Stimulated activated CD4-positive, alpha-beta T cell treated with anti-CD3 and anti-CD28 coated beads, Interleukin-15, amount 100 ng/mL, for 24 hours (primary cell): Measurements from ENCODE around the gene NFIX.

ENCODE experiments used
- DNase-seq: peaks from one replicate; pipeline ENCODE4 v3.0.0-alpha.2; 2020

NFIX gene

GRCh38 chr19:13078897-13079541 is 83.7 kb downstream of the NFIX start:
- DNase-seq = no peak

DNA sequence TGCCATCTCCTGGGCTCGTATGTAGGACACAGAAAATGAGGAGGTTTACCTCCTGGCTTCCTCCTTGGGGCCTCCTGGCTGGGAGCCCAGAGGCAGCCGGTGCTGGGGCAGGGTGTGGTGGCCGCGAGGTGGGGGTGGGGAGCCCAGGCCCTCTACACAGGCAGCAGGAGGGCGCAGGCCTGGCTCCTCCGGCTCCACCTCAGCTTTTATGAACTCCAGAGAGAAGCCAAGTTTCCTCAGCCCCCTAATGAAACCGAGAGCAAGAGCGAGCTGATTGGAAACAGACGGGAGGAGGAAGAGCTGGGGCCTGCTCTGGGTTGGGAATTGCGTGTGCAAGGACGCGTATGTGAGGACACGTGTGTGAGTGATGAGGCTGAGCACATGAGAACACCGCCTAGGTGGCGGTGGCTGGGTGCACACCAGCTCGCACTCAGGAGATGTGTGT is 84.3 kb downstream of the NFIX start:
- DNase-seq = no peak

DNA sequence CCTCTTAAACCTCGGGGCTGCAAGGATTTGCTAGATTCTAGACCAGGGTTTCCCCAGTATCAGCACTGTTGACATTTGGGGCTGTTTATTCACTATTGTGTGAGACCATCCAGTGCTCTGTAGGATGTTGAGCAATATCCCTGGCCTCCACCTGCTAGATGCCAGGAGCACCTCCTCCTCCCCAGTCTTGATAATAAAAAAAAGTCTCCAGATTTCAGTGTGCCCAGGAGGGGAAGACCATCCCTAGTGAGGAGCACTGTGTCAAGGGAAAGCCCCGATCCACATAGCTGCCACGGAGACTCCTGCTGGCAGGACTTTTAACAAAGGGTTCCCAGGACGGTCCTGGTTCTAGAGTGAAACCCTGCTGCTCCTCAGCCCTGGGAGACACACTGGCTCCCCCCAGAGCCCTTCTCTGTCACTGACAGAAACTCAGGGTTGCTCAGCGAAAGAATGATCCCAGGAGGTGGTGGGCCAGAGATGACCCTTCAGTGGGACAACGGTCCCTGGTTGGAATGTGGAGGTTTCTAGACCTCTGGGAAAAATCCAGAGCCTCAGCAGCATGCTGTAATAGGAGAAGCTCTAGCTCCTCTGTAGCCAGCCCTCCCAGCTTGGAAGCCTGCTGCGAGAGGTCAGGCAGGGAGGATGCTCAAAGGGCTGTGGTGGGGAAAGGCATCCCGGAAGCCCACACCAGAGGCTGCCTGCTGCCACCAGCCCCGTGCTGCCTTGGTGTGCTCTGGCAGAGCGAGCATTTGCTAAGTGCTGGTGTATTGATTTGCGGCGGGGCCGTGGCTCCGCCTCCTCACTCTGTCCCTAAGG is 87.1 kb downstream of the NFIX start:
- no peak for DNase-seq

GRCh38 chr19:13083008-13083404 is 87.7 kb downstream of the NFIX start:
- no peak for DNase-seq

- DNase-seq = no peak
These were observed 88.4 kb downstream of the NFIX start for GRCh38 chr19:13083627-13084026.

- DNase-seq = no peak
These were observed 90.4 kb downstream of the NFIX start for GRCh38 chr19:13085666-13086065.

DNA sequence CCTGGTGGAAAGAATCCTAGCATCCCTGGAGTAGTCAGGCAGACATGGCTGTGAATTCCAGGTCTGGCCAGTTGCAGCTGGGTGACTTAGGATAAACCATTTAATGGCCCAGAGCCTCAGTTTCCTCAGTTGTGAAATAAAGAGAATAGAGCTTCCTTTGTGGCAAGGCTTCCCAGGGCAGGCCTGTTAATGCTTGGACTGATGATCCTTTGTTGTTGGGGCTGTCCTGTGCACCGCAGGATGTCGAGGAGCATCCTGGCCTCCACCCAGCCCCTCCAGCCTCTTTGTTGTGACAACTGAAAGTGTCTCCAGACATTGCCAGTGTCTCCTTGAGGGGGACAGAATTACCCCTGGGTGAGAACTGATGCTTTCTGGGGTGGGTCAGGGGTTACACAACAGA is 91.1 kb downstream of the NFIX start:
- no peak for DNase-seq

- no peak for DNase-seq
These were observed 92.0 kb downstream of the NFIX start for GRCh38 chr19:13087295-13087694.

- DNase-seq = no peak
These were observed 92.7 kb downstream of the NFIX start for GRCh38 chr19:13087795-13088537.

DNA sequence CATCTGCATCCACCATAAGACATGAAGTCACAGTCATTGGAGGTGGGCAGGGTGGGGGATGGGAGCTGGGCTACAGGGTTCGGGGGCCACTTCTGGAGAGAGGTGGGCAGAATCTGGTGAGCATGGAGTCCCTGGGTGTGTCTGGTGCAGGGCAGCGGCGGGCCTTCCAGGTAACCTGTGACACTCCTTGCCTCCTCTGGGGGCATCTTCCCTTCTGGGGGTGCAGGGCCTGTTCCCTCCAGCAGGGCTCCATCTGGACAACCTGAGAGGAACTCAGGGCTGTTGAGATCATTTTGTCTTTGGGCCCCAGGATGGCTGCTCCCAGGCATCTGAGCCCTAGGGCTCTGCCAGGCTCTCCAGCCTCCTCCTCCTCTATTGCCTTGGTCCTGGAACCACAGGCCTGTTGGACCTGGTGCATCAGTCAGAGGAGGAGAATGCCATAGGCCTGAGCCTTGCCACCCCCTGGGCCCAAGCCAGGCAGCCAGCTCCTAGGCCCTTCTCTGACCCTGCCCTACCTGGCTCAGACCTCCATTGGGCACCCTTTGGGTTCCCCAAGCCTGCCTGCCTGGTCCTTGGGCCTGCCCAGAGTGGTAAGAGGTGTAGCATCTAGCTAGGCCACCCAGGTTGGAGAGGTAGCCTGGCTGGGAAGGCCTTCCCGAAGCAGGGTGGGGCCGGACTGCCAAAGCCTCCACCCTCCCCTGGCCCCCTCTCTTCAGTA is 94.0 kb downstream of the NFIX start:
- DNase-seq = no peak

DNA sequence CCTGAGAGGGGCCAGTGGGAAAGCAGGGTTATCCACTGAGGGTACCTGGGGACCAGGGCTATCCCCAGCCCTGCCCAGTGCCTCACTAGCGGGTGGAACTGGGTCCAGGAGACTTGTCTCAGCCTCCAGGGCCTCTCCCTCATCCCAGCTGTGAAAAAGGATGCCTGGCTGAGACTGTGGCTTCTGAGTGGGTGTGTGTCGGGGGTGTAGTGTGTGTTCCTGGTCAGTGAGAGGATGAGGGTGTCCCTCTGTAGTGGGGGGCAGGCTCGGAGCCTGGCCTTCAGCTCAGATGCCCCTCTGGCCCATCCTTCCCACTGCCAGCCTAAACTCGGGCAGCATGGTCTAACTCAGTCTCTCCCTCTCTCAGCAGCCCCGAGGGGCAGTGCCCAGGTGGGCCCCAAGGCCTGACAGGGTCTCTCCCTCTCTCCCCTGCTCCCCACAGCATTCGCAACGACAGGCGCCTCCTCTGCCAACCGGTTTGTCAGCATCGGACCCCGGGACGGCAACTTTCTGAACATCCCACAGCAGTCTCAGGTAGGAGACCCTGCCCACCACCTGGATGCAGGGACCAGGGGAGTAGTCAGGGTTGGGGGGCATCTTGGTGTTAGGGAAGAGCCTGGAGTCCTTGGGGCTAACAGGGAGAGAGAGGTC is 94.7 kb downstream of the NFIX start:
- DNase-seq = no peak

- no peak for DNase-seq
These were observed 95.4 kb downstream of the NFIX start for GRCh38 chr19:13090511-13091231.

GRCh38 chr19:13091400-13092157 is 96.3 kb downstream of the NFIX start:
- no peak for DNase-seq

DNA sequence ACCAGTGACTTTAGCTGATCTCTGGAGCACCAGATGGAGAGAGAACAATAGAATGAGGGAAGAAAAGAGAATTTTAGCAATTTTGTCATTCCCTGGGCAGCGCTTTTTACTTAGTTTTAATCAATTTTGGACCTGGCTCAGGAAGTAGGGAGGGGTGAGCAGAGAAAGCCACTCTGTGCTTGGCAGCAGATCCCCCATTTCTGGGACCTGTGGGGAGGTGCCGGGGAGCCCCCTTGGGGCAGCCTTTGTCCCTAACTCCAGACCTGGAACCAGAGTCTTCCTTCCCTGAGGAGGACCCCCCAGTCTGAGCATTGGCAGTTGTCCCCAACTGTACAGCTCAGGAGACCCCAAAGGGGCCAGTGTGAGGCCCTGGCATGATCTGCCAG is 96.9 kb downstream of the NFIX start:
- DNase-seq = no peak

DNA sequence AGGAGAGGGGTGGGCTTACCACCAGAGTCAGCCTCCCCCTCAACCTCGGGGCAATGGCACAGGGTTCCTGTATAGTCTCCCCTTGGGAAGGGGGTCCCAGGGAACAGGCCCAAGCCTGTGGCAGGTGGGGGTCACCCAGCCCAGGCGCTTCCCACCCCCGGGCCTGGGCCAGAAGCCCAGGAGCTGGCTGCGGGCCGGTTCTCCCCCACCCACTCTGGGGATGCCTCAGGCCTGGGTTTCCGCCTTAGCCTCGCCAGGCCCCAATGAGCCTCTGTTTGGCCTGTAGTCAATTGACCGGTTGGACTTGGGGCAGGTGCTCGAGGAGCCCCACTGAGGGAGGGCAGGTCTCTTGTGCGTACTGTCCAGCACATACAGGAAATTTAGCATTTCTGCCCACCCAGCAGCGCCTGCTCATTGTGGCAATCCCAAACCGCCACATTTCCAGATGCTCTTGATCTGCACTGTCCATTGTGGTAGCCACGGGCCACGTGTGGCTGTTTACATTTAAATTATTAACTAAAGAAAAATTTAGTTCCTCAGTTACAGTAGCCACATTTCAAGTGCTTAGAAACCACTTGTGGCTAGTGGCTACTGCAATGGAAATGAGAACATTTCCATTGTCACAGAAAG is 97.4 kb downstream of the NFIX start:
- DNase-seq = no peak

GRCh38 chr19:13093407-13094105 is 98.3 kb downstream of the NFIX start:
- peak; percentile 84 for DNase-seq

- no peak for DNase-seq
These were observed 98.8 kb downstream of the NFIX start for GRCh38 chr19:13094106-13094504.

GRCh38 chr19:13094771-13095392 is 99.6 kb downstream of the NFIX start:
- DNase-seq = no peak

- DNase-seq = no peak
These were observed 100.1 kb downstream of the NFIX start for GRCh38 chr19:13095393-13095784.
